Right ventricle myocardium inferior (tissue), 1 donor: ENCODE results near the gene PGS1. TPM values are rescaled to one million over a fixed set of nuclear protein-coding genes. Genes with fewer than 3 reads are reported as not detected.

Experiments used
- ATAC-seq: fragments of 200-7000 bp; cut with Tn5 transposase; one replicate; pipeline ENCODE4 v1.9.1; 2020; ENCODE audit warnings: mild to moderate bottlenecking, moderate library complexity
- DNase-seq: peaks from one replicate; pipeline ENCODE4 v3.0.0; 2021; ENCODE audit errors: missing footprints
- intact Hi-C: fragments of 100-400 bp; cut with DNase I; formaldehyde crosslinking; loops from one replicate; pipeline ENCODE4 v1.11.0; 2022
- total RNA-seq: library from RNA; stranded (reverse); fragmentation: NEBNext Ultra II Directional; extraction: Animal tissue kit (Norgen Biotek cat#: 25700); gene quantifications from one replicate; pipeline ENCODE4 v1.2.1, GENCODE V29; 2021
- donor health status: DM: no; HTN: yes; CAD: no; lungs with severe emphysema.

PGS1 gene
- total RNA-seq, 1 donor from 2014 or later: 16.7 TPM

- no peak for DNase-seq
- intact Hi-C loops: loop anchor here (2.0 kb wide), 1 partner anchor 17 kb away; the partner anchor contains the start of gene SOCS3
- no peak for ATAC-seq
Observed at GRCh38 chr17:78377858-78378224, 608 bp upstream of the PGS1 start.

GRCh38 chr17:78379131-78379491 lies 662 bp downstream of the PGS1 start:
- DNase-seq (no peak), ATAC-seq (no peak)
- intact Hi-C loops: no loop called here

GRCh38 chr17:78380370-78380769 lies 1.9 kb downstream of the PGS1 start:
- intact Hi-C loops: no loop called here
- DNase-seq (no peak), ATAC-seq (no peak)

GRCh38 chr17:78381601-78382232 lies 3.3 kb downstream of the PGS1 start:
- ATAC-seq (no peak), DNase-seq (no peak)
- intact Hi-C loops: no loop called here

- peak; percentile 94 for DNase-seq
- peak; percentile 62 for ATAC-seq
- intact Hi-C loops: no loop called here
Observed at GRCh38 chr17:78383725-78384471, 5.4 kb downstream of the PGS1 start.

GRCh38 chr17:78384479-78385175 lies 6.2 kb downstream of the PGS1 start:
- intact Hi-C loops: no loop called here
- DNase-seq (peak; percentile 34), ATAC-seq (no peak)

GRCh38 chr17:78387977-78388941 lies 9.8 kb downstream of the PGS1 start:
- ATAC-seq: peak; percentile 45
- DNase-seq: peak; percentile 67
- intact Hi-C loops: no loop called here

GRCh38 chr17:78390241-78391050 lies 12.0 kb downstream of the PGS1 start:
- ATAC-seq (peak; percentile 15), DNase-seq (peak; percentile 34)
- intact Hi-C loops: no loop called here

GRCh38 chr17:78391051-78391431 lies 12.6 kb downstream of the PGS1 start:
- ATAC-seq (no peak), DNase-seq (peak; percentile 51)
- intact Hi-C loops: no loop called here

GRCh38 chr17:78391843-78392242 lies 13.4 kb downstream of the PGS1 start:
- DNase-seq (no peak), ATAC-seq (no peak)
- intact Hi-C loops: no loop called here

- intact Hi-C loops: no loop called here
- peak; percentile 32 for DNase-seq
- no peak for ATAC-seq
Observed at GRCh38 chr17:78392295-78392694, 13.8 kb downstream of the PGS1 start.

- intact Hi-C loops: no loop called here
- no peak for ATAC-seq
- no peak for DNase-seq
Observed at GRCh38 chr17:78393575-78393974, 15.1 kb downstream of the PGS1 start.

GRCh38 chr17:78394209-78394608 lies 15.8 kb downstream of the PGS1 start:
- ATAC-seq: no peak
- no peak for DNase-seq
- intact Hi-C loops: no loop called here

- ATAC-seq (no peak), DNase-seq (peak; percentile 26)
- intact Hi-C loops: no loop called here
Observed at GRCh38 chr17:78395155-78395554, 16.7 kb downstream of the PGS1 start.

GRCh38 chr17:78396441-78397337 lies 18.2 kb downstream of the PGS1 start:
- DNase-seq: peak; percentile 72
- ATAC-seq: peak; percentile 64
- intact Hi-C loops: no loop called here

GRCh38 chr17:78397681-78398101 lies 19.2 kb downstream of the PGS1 start:
- intact Hi-C loops: no loop called here
- ATAC-seq (peak; percentile 94), DNase-seq (peak; percentile 79)

GRCh38 chr17:78398390-78398789 lies 19.9 kb downstream of the PGS1 start:
- intact Hi-C loops: no loop called here
- DNase-seq: peak; percentile 33
- no peak for ATAC-seq
